D341Med (cell line): ENCODE measurements around the gene TENM3.

Source experiments
- DNase-seq: peaks from one replicate; pipeline ENCODE4 v3.0.0; 2012; ENCODE audit warnings: low spot score

Gene TENM3

GRCh38 chr4:182818926-182819730 is 575.9 kb downstream of the TENM3 start:
- no peak for DNase-seq

GRCh38 chr4:182819751-182820150 is 576.5 kb downstream of the TENM3 start:
- no peak for DNase-seq

DNA sequence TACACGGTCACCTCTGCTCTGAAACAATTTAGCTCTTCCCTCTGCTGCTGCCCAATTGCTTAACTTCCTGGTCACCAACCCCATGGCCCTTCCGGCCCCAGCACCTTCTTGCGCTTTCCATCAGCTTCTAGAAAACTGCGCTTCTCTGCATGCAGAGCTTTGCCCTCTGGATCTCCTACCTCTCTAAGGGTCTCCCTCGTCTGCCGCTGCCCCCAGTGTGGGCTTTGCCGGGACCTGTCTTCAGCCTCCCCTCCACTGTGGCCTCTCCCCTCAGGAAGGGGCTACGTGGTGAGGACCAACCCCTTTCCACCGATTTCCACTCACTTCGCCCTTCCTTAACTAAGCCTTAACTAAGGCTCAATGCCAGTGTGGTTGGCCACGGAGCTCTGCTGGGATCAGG is 579.4 kb downstream of the TENM3 start:
- DNase-seq: no peak

DNA sequence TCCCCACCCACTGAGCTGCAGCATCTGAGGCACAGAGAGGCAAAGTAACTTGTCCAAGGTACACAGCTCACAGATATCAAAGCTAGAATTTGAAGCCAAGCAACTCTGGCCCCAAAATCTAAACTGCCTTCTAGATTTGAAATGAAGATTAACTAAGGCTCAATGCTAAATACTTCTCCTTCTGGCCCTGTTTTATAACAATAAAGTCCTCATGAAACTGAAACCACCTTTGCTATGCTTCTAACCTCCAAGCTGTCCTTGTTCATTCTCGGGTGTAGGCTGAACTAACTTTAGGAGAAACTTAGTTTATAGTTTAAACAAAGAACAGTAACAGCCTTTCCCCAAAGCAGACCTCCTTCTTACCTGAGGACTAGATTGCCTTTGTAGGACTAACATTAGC is 580.4 kb downstream of the TENM3 start:
- DNase-seq: no peak

- DNase-seq: no peak
Observed at GRCh38 chr4:182825003-182825402, 581.8 kb downstream of the TENM3 start.

DNA sequence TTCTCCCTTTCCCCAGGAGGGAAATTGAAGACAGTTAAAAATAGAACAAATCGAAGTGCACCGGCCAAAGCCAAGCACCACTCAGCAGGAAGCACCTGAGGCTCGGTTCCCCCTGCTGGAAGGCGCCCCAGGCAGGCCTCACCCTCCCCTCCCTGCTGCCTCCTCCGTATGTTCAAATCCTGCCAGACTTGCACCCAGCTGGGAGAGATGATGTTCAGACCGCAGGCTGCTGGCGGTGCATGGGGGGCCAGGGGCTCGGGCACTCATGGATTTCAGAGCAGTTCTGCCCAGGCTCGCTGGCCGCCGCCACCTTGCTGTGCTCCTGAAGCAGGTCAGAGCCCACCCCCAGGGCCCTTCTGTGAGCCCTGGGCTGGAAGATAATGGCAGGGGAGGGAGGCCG is 582.6 kb downstream of the TENM3 start:
- DNase-seq: no peak

GRCh38 chr4:182826391-182826790 is 583.2 kb downstream of the TENM3 start:
- DNase-seq: no peak

DNA sequence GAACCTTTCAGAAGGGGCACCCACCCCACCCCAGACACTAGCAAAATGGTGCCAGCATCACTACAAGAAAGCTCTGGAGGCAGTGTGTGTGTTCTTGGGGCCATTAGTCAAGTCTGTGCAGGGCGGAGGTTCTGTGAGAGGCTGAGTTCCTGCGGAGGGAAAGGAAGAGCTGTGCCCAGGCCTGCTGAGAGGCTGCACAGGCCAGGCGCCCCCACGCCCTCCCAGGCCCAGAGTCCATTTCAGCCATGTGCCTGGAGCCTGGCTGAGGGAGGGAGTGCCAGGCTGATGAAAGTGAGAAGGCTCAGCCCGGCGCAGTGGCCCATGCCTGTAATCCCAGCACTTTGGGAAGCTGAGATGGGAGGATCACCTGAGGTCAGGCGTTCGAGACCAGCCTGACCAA is 584.0 kb downstream of the TENM3 start:
- no peak for DNase-seq

GRCh38 chr4:182827954-182828353 is 584.8 kb downstream of the TENM3 start:
- DNase-seq: no peak

DNA sequence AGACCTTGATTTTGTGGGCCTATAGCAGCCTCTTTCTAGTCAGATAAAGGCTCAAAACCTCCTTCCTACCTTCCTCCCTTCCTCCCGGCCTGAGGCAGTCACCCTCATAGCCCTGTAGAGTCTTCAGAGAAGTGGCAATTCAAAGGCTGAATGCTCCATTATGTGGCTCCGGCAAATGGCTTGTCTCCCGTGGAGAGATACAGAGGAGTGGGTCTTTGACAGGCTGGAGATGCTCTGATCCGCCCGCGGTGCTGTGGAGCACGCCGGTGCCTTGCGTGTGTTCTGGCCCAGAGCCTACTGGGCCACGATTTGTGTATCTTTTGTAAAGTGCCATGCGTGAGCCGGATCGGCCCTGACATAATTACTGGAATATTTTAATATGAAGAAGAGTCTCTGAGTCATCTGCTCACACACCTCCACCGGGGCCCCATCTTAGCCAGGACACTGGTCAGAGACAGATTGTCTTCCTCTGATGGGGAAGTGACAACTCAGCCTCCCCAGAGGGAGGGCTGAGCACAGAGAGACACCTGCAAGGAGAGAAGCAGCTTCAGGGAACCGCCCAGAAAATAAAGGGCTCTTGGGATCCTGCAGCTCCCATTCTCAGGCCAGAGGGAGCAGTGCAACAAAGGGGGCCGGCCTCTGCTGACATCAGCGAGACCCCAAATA is 585.3 kb downstream of the TENM3 start:
- DNase-seq: no peak

- no peak for DNase-seq
Observed at GRCh38 chr4:182829196-182829595, 586.0 kb downstream of the TENM3 start.

DNA sequence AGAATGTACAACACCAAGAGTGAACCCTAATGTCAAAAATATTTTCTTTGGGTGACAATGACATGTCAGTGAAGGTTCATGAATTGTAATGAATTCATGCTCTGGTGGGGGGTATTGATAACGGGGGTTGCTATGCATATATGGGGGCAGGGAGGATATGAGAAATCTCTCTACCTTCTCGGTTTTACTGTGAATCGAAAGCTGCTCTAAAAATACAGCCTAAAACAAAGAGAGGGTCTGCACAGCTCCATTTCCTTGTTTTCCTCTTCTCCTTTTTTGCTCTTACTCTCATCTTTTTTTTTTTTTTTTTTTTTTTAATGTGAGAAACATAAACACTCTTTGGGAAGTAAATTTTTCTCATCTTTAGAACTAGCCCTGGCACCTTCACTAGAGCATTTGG is 588.2 kb downstream of the TENM3 start:
- no peak for DNase-seq

DNA sequence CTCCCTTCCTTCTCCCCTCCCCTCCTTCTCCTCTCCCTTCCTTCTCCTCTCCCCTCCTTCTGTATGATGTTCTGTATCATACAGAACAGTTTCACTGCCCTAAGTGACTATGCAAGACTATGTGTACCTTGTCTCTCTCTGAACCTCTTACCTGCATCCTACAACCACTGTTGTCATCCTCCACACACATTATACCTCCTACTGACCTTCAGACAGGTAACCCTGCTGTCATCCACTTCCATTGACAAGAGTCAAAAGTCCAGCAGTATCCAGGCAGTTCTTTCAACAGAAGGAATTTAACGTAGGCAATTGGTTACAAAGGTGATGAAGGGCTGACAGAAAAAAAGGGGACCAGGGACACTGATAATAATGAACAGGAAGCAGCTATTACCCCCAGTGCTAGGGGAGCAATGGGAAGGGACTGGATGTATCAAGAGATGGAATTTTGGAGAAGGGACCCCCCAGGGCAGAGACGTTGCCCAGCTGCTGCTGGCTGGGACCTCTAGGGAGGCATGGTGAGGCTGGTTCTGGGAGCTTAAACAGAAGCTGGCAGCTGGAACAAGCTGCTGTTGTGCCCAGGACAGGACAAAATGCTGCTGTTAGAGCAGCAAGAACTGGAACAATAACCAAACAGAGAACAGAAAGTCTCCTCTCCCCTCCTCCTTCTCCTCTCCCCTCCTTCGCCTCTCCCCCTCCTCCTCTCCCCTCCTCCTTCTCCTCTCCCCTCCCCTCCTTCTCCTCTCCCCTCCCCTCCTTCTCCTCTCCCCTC is 589.3 kb downstream of the TENM3 start:
- no peak for DNase-seq

DNA sequence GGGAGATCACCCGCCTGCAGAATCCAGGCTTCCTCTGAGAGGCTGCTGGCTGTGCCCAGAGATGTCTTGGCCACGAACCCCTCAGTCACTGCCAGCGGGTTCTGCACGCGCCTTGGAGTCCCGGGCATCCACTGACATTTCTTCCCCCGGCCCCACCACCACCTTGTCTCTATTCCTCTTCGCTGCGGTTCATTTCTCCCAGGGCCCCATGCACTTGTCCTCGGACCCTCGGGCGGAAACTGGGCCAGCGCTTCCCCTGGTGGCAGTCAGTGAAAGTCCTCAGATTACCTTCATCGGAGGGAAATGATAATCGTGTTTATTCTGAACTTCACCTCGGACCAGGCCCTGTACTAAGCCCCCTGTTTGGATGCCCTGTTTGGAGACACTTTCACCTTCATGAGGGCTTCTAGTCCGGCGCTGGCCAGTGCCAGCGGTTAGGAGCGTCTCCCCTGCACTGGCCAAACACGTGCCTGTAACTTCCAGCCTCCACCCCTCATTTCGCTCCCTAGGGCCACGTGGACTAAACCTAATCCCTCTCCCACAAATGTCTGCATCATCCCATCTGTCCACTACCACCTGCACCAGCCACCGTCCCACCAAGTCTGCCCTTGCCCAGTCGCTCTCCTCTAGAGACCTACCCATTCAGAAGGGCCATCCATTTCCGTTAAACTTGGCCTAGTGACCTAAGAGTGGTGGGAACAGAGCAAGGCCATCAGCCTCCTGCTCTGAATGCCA is 592.0 kb downstream of the TENM3 start:
- no peak for DNase-seq

GRCh38 chr4:182837831-182838230 is 594.6 kb downstream of the TENM3 start:
- DNase-seq: no peak

GRCh38 chr4:182838535-182838934 is 595.3 kb downstream of the TENM3 start:
- DNase-seq: no peak

GRCh38 chr4:182839256-182839655 is 596.1 kb downstream of the TENM3 start:
- DNase-seq: no peak

DNA sequence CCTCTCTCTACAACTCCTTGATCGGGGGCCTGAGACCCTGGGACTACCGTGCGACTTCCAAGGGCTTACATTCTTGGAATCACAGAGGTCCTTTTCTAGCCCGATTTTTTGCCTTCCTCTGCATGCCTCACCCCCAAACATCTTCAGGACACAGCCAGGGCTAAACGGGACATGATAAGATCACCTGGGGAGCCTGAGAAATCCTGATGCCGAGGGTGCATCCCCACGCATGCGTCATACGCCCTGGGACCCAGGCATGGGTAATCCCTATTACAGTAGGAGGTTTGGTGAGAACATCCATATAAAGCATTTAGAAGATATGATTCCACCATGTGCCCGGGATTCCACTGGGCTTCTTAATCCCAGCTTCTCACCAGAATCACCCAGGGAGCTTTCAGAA is 596.9 kb downstream of the TENM3 start:
- DNase-seq: no peak

DNA sequence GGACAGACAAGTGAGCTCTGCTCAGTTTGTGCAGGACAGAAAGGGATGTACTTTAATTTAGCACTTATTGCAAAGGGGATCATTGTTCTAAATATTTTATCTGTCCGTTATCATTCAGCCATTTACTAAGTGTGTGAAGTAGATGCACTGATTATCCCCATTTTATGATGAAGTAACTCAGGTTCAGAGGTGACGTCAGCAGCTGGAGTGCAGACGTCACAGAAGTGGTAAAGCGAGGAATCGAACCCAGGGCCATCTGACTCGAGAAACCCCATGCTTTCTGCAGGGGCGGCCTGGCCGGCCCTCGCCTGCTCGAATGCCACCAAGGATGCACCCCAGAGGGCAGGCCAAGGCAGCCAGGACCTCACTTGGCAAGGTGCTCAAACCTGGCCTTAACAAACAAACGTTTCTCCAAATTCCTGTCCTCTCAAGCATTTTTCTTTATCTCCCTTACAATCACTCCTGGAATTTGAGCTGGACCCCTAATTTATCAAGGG is 599.0 kb downstream of the TENM3 start:
- DNase-seq: no peak

DNA sequence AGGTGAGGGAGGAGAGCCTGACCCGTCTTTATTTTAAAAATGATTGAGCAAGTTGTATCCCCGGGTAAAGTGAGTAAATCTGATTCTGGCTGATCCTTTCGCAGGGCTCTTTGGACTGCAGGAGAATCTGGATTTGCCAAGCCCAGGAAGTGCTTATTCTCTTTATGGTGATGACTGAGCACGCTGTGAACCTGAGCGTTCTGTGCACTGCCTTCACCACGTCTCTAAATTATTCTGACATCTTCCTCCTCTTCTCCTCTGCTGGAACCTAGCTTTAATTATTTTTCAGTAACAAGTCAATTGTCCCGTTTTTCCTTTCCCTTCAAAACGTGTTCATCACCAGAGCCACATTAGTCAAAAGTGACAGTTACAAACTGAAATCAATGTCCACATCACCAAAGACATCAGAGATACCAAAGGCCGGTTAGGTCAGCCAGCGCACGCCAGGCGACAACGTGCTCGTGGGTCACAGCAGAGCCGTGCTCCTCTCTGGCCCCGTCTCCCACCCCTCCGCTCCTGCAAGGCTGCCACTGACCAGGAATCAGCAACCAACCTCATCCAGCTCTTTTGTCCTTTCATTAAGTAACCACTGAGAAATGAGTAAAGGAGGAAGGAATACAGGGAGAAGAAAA is 599.7 kb downstream of the TENM3 start:
- DNase-seq: no peak

- no peak for DNase-seq
Observed at GRCh38 chr4:182843808-182844325, 600.7 kb downstream of the TENM3 start.
